Psoas muscle (tissue), 8 donors: ENCODE results near the gene PCBP3. TPM values are rescaled to one million over a fixed set of nuclear protein-coding genes. Genes with fewer than 3 reads are reported as not detected.

Source experiments
- ATAC-seq, 4 donors: fragments of 200-7000 bp; cut with Tn5 transposase; one replicate each; pipeline ENCODE4 v1.9.1; 2020; ENCODE audit warnings: moderate library complexity in 3 of 4, mild to moderate bottlenecking in 2 of 4
- DNase-seq, 2 donors: peaks; one replicate each; pipeline ENCODE4 v3.0.0-alpha.2; 2020
- H3K27ac ChIP-seq: fragments of 200-600 bp; one replicate; pipeline ENCODE4 v1.8.0; 2022
- H3K27me3 ChIP-seq, 3 donors: fragments of 200-600 bp in 1 of 3; one replicate each; pipeline versions ENCODE4 v1.6.1 to v1.8.0; 2013 to 2022; ENCODE audit warnings: low read length in 2 of 3, mild to moderate bottlenecking in 2 of 3, moderate library complexity in 1 of 3; ENCODE audit not compliant: insufficient read depth in 3 of 3
- H3K36me3 ChIP-seq, 2 donors: fragments of 200-600 bp in 1 of 2; one replicate each; pipeline versions ENCODE4 v1.6.1 to v1.8.0; 2013 to 2022; ENCODE audit warnings: low read depth in 1 of 2, mild to moderate bottlenecking in 1 of 2, moderate library complexity in 1 of 2; ENCODE audit not compliant: insufficient read depth in 1 of 2
- H3K4me1 ChIP-seq: fragments of 200-600 bp; one replicate; pipeline ENCODE4 v1.8.0; 2022
- H3K4me3 ChIP-seq: fragments of 200-600 bp; one replicate; pipeline ENCODE4 v1.8.0; 2022; ENCODE audit warnings: mild to moderate bottlenecking
- H3K9me3 ChIP-seq: fragments of 200-600 bp; one replicate; pipeline ENCODE4 v1.8.0; 2022
- WGBS, 3 donors: extraction: QIAGEN DNeasy Blood & Tissue Kit; methylation state at CpG; one replicate each; pipeline versions ENCODE4 v1.1.6 to v1.1.7; 2013; 5-methylcytosine and 5-hydroxymethylcytosine counted together
- intact Hi-C, 2 donors: fragments of 100-400 bp; cut with DNase I; formaldehyde crosslinking; loops; one replicate each; pipeline versions ENCODE4 v1.11.0 to v1.14.2; 2022
- polyA plus RNA-seq, 3 donors: library from polyadenylated mRNA; stranded (reverse); fragments of 200-250 nt; gene quantifications; one replicate each; pipeline ENCODE4 v1.2.3, GENCODE V29; 2013
- total RNA-seq, 4 donors: library from RNA; stranded (reverse); fragmentation: NEBNext Ultra II Directional in 2 of 4; extraction: Animal tissue kit (Norgen Biotek cat#: 25700) in 2 of 4; gene quantifications; one replicate each; pipeline versions ENCODE4 v1.2.1 to v1.2.4, GENCODE V29; 2021 to 2023
- TF ChIP-seq, protein P1 (sequence below): fragments of 200-600 bp; IDR thresholded peaks from one replicate; pipeline ENCODE4 v1.8.0; 2022; ENCODE audit warnings: antibody characterized with exemption
- donor health status: healthy with polysubstance abuse.
- donor health status: DM: no; HTN: no; CAD: no; lungs with moderate emphysema.
- donor health status: Bipolar disorder and iron deficiency.
- donor health status: healthy.
- donor health status: DM: yes; HTN: yes; CAD: no.
- donor health status: DM: no; HTN: no; CAD: no.
- donor health status: DM: no; HTN: no; CAD: no.
- donor health status: DM: yes; HTN: yes; CAD: no.

PCBP3 gene
- total and polyA plus RNA-seq, 7 donors: 0.10 to 0.91 (median 0.33) TPM; not detected in 1

DNA sequence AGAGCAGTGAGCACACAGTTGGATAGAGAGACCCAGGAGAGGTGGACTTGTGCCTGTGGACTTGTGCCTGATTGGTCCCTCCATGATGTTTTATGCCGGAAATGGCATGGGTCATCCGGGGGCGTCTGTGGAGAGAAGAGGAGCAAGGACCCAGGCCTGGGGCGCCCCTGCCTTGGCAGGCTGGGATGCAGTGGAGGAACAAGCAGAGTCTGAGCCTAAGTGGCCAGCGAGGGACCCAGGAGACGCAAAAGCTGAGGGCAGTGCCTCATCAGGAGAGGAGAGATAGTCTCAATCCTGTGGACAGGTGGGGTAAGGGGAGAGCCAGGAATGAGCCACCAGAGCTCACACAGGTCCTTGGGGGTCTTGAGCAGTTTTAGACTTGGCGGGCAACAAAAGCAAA lies 146.9 kb downstream of the PCBP3 start:
- H3K4me1 ChIP-seq: no peaks in the 10 kb centered on the region
- no peaks in the 10 kb centered on the region for H3K9me3 ChIP-seq
- H3K27me3 ChIP-seq: peaks cover 0 to 18% (median 7%) of the 10 kb centered on the region in 3 donors
- ATAC-seq (no peak), DNase-seq (no peak)
- intact Hi-C loops: no loop called here
- no peak overlapping the region for H3K4me3 ChIP-seq
- 89 to 96% (median 92%) methylated on average over 7 of the region's 7 CpGs for WGBS, 3 donors
- no peak overlapping the region for H3K27ac ChIP-seq
- H3K36me3 ChIP-seq: no peaks in the 10 kb centered on the region
- TF ChIP-seq, protein P1, sequence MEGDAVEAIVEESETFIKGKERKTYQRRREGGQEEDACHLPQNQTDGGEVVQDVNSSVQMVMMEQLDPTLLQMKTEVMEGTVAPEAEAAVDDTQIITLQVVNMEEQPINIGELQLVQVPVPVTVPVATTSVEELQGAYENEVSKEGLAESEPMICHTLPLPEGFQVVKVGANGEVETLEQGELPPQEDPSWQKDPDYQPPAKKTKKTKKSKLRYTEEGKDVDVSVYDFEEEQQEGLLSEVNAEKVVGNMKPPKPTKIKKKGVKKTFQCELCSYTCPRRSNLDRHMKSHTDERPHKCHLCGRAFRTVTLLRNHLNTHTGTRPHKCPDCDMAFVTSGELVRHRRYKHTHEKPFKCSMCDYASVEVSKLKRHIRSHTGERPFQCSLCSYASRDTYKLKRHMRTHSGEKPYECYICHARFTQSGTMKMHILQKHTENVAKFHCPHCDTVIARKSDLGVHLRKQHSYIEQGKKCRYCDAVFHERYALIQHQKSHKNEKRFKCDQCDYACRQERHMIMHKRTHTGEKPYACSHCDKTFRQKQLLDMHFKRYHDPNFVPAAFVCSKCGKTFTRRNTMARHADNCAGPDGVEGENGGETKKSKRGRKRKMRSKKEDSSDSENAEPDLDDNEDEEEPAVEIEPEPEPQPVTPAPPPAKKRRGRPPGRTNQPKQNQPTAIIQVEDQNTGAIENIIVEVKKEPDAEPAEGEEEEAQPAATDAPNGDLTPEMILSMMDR: no peak

DNA sequence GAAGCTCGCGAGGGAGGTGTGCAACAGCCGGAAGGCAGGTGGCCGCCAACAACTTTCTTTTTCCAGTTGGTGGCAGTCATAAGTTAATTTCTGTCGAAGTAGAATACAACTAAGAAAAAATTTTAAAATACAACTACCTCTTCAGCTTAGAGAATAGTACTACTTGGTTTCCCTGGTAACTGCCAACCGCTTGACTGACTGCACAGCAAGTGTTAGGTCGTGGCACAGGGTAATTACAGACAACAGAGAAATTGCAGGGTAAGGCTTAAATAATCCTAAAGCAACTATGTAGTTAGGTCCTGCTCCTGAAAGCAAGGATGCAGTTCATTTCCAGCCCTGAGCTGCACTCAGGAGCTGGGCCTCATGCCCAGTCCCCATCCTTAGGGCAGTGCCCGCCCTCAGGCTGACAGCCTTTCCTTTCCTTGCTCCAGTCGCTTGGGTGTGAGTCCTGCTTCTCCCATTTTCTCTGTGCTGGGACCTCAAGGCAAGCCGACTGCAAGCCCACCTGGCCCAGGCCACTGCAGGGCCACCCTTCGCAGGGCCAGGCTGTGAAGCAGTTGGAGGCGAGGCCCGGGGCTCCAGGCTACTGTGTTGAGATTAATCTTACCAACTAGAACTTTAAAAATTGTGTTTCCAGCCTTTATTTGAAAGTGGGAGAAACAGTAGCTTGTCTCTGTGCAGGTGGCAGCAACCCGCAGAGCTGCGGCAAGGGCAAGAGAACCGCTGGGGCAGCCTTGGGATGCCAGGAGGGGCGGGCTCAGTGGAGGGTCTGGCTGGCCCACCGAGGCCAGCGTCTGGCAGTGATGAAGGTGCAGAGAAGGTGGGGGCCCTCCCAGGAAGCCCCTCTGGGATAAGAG lies 148.3 kb downstream of the PCBP3 start:
- no peak overlapping the region for H3K27ac ChIP-seq
- WGBS, 3 donors: 78 to 82% (median 81%) methylated on average over 19 of the region's 19 CpGs
- DNase-seq (no peak), ATAC-seq (no peak)
- TF ChIP-seq, protein P1: no peak
- no peaks in the 10 kb centered on the region for H3K9me3 ChIP-seq
- no peaks in the 10 kb centered on the region for H3K4me1 ChIP-seq
- intact Hi-C loops: no loop called here
- H3K36me3 ChIP-seq: no peaks in the 10 kb centered on the region
- peaks cover 0 to 26% (median 7%) of the 10 kb centered on the region in 3 donors for H3K27me3 ChIP-seq
- H3K4me3 ChIP-seq: no peak overlapping the region

GRCh38 chr21:45792682-45793383 lies 149.3 kb downstream of the PCBP3 start:
- intact Hi-C loops: no loop called here
- no peaks in the 10 kb centered on the region for H3K36me3 ChIP-seq

DNA sequence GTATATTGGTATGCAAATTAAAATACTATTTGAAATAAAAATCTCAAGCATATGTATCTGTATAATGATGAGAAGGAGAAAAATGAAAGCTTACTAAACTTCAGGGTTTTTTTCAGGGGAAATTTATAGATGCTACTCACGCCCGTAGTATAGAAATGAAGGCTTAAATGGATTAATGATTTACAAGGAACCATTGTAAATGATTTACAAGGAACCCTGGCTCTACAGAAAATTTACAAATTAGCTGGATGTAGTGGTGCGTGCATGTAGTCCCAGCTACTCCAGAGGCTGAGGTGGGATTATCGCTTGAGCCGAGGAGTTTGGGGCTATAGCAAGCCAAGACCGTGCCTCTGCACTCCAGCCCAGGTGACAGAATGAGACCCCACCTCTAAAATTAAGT lies 150.5 kb downstream of the PCBP3 start:
- ATAC-seq: no peak
- no peak overlapping the region for H3K27ac ChIP-seq

More at GRCh38 chr21:45792682-45793383, 149.3 kb downstream of the PCBP3 start:
- TF ChIP-seq, protein P1: no peak
- H3K4me1 ChIP-seq: no peaks in the 10 kb centered on the region
- no peak overlapping the region for H3K4me3 ChIP-seq
- 82 to 86% (median 85%) methylated on average over 22 of the region's 22 CpGs for WGBS, 3 donors
- H3K27ac ChIP-seq: no peak overlapping the region
- H3K9me3 ChIP-seq: no peaks in the 10 kb centered on the region
- DNase-seq: no peak
- ATAC-seq: no peak
- peaks cover 0 to 30% (median 7%) of the 10 kb centered on the region in 3 donors for H3K27me3 ChIP-seq

More for the DNA sequence above, 150.5 kb downstream of the PCBP3 start:
- intact Hi-C loops: no loop called here
- Histone ChIP-seq H3K4me1 (no peaks in the 10 kb centered on the region), H3K4me3 (no peak overlapping the region), H3K9me3 (no peaks in the 10 kb centered on the region), H3K36me3 (no peaks in the 10 kb centered on the region), H3K27me3 (peaks cover 0 to 30% (median 7%) of the 10 kb centered on the region in 3 donors)
- 65 to 70% (median 69%) methylated on average over 6 of the region's 6 CpGs for WGBS, 3 donors
- TF ChIP-seq, protein P1: no peak
- no peak for DNase-seq
